PC-9 (cell line): Measurements from ENCODE around the gene MGRN1.

Source experiments
- EZH2 ChIP-seq: fragments of 200-600 bp; sonication (generic); IDR thresholded peaks from 2 replicates; pipeline ENCODE4 v1.8.0; 2017; ENCODE audit warnings: antibody characterized with exemption, low read depth
- TF ChIP-seq, protein P1 (sequence below): fragments of 200-600 bp; sonication (generic); conservative IDR thresholded peaks from 2 replicates; pipeline ENCODE4 v1.6.1; 2017; ENCODE audit warnings: mixed run types, antibody characterized with exemption, mild to moderate bottlenecking, moderate library complexity

GRCh38 chr16:4616047-4616811, 8.4 kb upstream of the MGRN1 start:
- TF ChIP-seq, protein P1, sequence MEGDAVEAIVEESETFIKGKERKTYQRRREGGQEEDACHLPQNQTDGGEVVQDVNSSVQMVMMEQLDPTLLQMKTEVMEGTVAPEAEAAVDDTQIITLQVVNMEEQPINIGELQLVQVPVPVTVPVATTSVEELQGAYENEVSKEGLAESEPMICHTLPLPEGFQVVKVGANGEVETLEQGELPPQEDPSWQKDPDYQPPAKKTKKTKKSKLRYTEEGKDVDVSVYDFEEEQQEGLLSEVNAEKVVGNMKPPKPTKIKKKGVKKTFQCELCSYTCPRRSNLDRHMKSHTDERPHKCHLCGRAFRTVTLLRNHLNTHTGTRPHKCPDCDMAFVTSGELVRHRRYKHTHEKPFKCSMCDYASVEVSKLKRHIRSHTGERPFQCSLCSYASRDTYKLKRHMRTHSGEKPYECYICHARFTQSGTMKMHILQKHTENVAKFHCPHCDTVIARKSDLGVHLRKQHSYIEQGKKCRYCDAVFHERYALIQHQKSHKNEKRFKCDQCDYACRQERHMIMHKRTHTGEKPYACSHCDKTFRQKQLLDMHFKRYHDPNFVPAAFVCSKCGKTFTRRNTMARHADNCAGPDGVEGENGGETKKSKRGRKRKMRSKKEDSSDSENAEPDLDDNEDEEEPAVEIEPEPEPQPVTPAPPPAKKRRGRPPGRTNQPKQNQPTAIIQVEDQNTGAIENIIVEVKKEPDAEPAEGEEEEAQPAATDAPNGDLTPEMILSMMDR: no peak; the same call in 1 of the 2 replicates
- no peak for TF ChIP-seq EZH2
